Measurements from ENCODE around the gene C5orf63.
"Not testable (repeated sequence)": the region's sequence is repeated elsewhere in the genome, so short reads cannot be mapped to it uniquely, and the experiment has no call there.

The C5orf63 gene

GRCh38 chr5:127022846-127023245 lies 50.5 kb downstream of the C5orf63 start:
- H3K27me3 Mint-ChIP-seq (ENCODE audit: low read depth), result no peaks in the 10 kb centered on the region
- TF ChIP-seq CTCF (IDR thresholded peaks at IDR 0.05; ENCODE audit: unreplicated experiment in 3 of 3), result no peak
- no peaks in the 10 kb centered on the region for H3K9me3 Mint-ChIP-seq
- peaks cover 57% of the 10 kb centered on the region for H3K4me1 Mint-ChIP-seq
- no peaks in the 10 kb centered on the region for H3K36me3 Mint-ChIP-seq (ENCODE audit: low read depth)
- H3K4me3 Mint-ChIP-seq, result no peak overlapping the region
- peak overlapping the region in 2 of 3 experiments; percentile 37 to 84 for H3K27ac Mint-ChIP-seq

- Mint-ChIP-seq H3K27me3 (ENCODE audit: low read depth) (no peaks in the 10 kb centered on the region), H3K4me1 (peaks cover 31% of the 10 kb centered on the region), H3K36me3 (ENCODE audit: low read depth) (no peaks in the 10 kb centered on the region), H3K4me3 (no peak overlapping the region), H3K27ac (peak overlapping the region in 2 of 3 experiments; percentile 52 to 80), H3K9me3 (peaks cover 5% of the 10 kb centered on the region)
- TF ChIP-seq CTCF (IDR thresholded peaks at IDR 0.05; ENCODE audit: unreplicated experiment in 3 of 3), result no peak
Measured at GRCh38 chr5:127019928-127020327, 53.4 kb downstream of the C5orf63 start.

- H3K4me1 Mint-ChIP-seq, result peaks cover 18% of the 10 kb centered on the region
- H3K27me3 Mint-ChIP-seq (ENCODE audit: low read depth); H3K9me3 Mint-ChIP-seq: not testable (repeated sequence)
Measured at GRCh38 chr5:127016722-127017121, 56.6 kb downstream of the C5orf63 start.

GRCh38 chr5:127015716-127016115 lies 57.6 kb downstream of the C5orf63 start:
- no peaks in the 10 kb centered on the region for H3K27me3 Mint-ChIP-seq (ENCODE audit: low read depth)
- no peak overlapping the region for H3K4me3 Mint-ChIP-seq
- peaks cover 19% of the 10 kb centered on the region for H3K4me1 Mint-ChIP-seq
- H3K36me3 Mint-ChIP-seq (ENCODE audit: low read depth), result no peaks in the 10 kb centered on the region
- H3K9me3 Mint-ChIP-seq, result peaks cover 5% of the 10 kb centered on the region
- TF ChIP-seq CTCF (IDR thresholded peaks at IDR 0.05; ENCODE audit: unreplicated experiment in 3 of 3), result no peak
- no peak overlapping the region for H3K27ac Mint-ChIP-seq

More at GRCh38 chr5:127016722-127017121, 56.6 kb downstream of the C5orf63 start:
- H3K4me3 Mint-ChIP-seq; H3K36me3 Mint-ChIP-seq (ENCODE audit: low read depth); H3K27ac Mint-ChIP-seq: not testable (repeated sequence)

GRCh38 chr5:127014573-127014972 lies 58.7 kb downstream of the C5orf63 start:
- Mint-ChIP-seq H3K4me3 (no peak overlapping the region), H3K27ac (no peak overlapping the region), H3K9me3 (peaks cover 5% of the 10 kb centered on the region), H3K27me3 (ENCODE audit: low read depth) (no peaks in the 10 kb centered on the region), H3K4me1 (peaks cover 16% of the 10 kb centered on the region), H3K36me3 (ENCODE audit: low read depth) (no peaks in the 10 kb centered on the region)
- TF ChIP-seq CTCF (IDR thresholded peaks at IDR 0.05; ENCODE audit: unreplicated experiment in 3 of 3), result no peak

GRCh38 chr5:127013407-127013806 lies 59.9 kb downstream of the C5orf63 start:
- H3K4me3 Mint-ChIP-seq, result no peak overlapping the region
- H3K4me1 Mint-ChIP-seq, result peaks cover 24% of the 10 kb centered on the region
- H3K9me3 Mint-ChIP-seq, result peaks cover 5% of the 10 kb centered on the region
- no peaks in the 10 kb centered on the region for H3K36me3 Mint-ChIP-seq (ENCODE audit: low read depth)
- no peaks in the 10 kb centered on the region for H3K27me3 Mint-ChIP-seq (ENCODE audit: low read depth)
- H3K27ac Mint-ChIP-seq, result no peak overlapping the region
- no peak for TF ChIP-seq CTCF (IDR thresholded peaks at IDR 0.05; ENCODE audit: unreplicated experiment in 3 of 3)

Data from nephron (organoid).